IMR-90 (cell line): Measurements from ENCODE around the gene MADD. TPM values are rescaled to one million over a fixed set of nuclear protein-coding genes. Genes with fewer than 3 reads are reported as not detected.

Experiments used
- ATAC-seq: fragments of 200-7000 bp; cut with Tn5 transposase; 2 replicates; pipeline ENCODE4 v1.9.1; 2020; ENCODE audit warnings: low read depth, mild to moderate bottlenecking, moderate library complexity
- BruUV-seq: library from RNA; stranded (reverse); fragments of 400-500 nt; replicated peaks from 2 replicates; lab custom pipeline; 2021; lab: Mats Ljungman, UMichigan
- CTCF ChIA-PET: fragments of 300-600 bp; formaldehyde crosslinking; extraction: SDS; loops from one replicate; lab custom pipeline; 2021; ENCODE audit warnings: antibody characterized with exemption; lab: Yijun Ruan, JAX
- POLR2A ChIA-PET: fragments of 300-600 bp; sonication (Branson Sonifier 250); formaldehyde crosslinking; loops from one replicate; lab custom pipeline; 2022; ENCODE audit warnings: antibody characterized with exemption; ENCODE audit not compliant: unreplicated experiment; lab: Charles Lee
- DNase-seq: peaks from one replicate; pipeline ENCODE4 v3.0.0; 2013
- H2AFZ ChIP-seq: replicated peaks from 2 replicates; pipeline ENCODE3; 2013; ENCODE audit warnings: low read length, mild to moderate bottlenecking; ENCODE audit not compliant: poor library complexity
- H2AK5ac ChIP-seq: 2 replicates; pipeline ENCODE4 v1.6.1; 2013; ENCODE audit warnings: low read depth, low read length, inconsistent platforms
- H2AK9ac ChIP-seq: replicated peaks from 2 replicates; pipeline ENCODE3; 2013; ENCODE audit warnings: mild to moderate bottlenecking, low read depth, low read length, moderate library complexity; ENCODE audit not compliant: poor library complexity
- H2BK120ac ChIP-seq: 2 replicates; pipeline ENCODE4 v1.6.1; 2013; ENCODE audit warnings: low read depth, low read length, inconsistent platforms
- H2BK15ac ChIP-seq: 3 replicates; pipeline ENCODE4 v1.6.1; 2013; ENCODE audit warnings: low read depth, low read length, inconsistent platforms
- H2BK20ac ChIP-seq: 2 replicates; pipeline ENCODE4 v1.6.1; 2013; ENCODE audit warnings: low read depth, mild to moderate bottlenecking, inconsistent platforms, low read length, moderate library complexity
- H2BK5ac ChIP-seq: 2 replicates; pipeline ENCODE4 v1.6.1; 2013; ENCODE audit warnings: mild to moderate bottlenecking, low read depth, low read length, inconsistent platforms; ENCODE audit not compliant: poor library complexity, severe bottlenecking
- H3K14ac ChIP-seq: replicated peaks from 2 replicates; pipeline ENCODE4 v1.6.1; 2013; ENCODE audit warnings: low read depth, low read length, inconsistent platforms
- H3K18ac ChIP-seq: 2 replicates; pipeline ENCODE4 v1.6.1; 2013; ENCODE audit warnings: low read depth, low read length, control low read depth
- H3K23ac ChIP-seq: 2 replicates; pipeline ENCODE4 v1.6.1; 2013; ENCODE audit warnings: low read depth, low read length, inconsistent platforms
- H3K27ac ChIP-seq: 2 replicates; pipeline ENCODE4 v1.5.1; 2013; ENCODE audit warnings: mild to moderate bottlenecking, control low read depth, low read length; ENCODE audit not compliant: insufficient read depth
- H3K27me3 ChIP-seq: 2 replicates; pipeline ENCODE4 v1.6.1; 2013; ENCODE audit warnings: low read length; ENCODE audit not compliant: control insufficient read depth, insufficient read depth
- H3K36me3 ChIP-seq: 2 replicates; pipeline ENCODE4 v1.6.1; 2013; ENCODE audit warnings: low read length, mixed read lengths; ENCODE audit not compliant: control insufficient read depth, insufficient read depth
- H3K4ac ChIP-seq: 2 replicates; pipeline ENCODE4 v1.6.1; 2013; ENCODE audit warnings: low read depth, low read length, inconsistent platforms
- H3K4me1 ChIP-seq: 2 replicates; pipeline ENCODE4 v1.6.1; 2013; ENCODE audit warnings: low read length, mixed read lengths; ENCODE audit not compliant: control insufficient read depth, insufficient read depth
- H3K4me2 ChIP-seq: 2 replicates; pipeline ENCODE4 v1.6.1; 2013; ENCODE audit warnings: low read depth, mild to moderate bottlenecking, control low read depth, low read length, moderate library complexity
- H3K4me3 ChIP-seq: 2 replicates; pipeline ENCODE4 v1.5.1; 2013; ENCODE audit warnings: low read depth, mild to moderate bottlenecking, control low read depth, low read length, moderate library complexity; ENCODE audit not compliant: insufficient read depth
- H3K56ac ChIP-seq: 2 replicates; pipeline ENCODE4 v1.6.1; 2013; ENCODE audit warnings: low read length, inconsistent platforms; ENCODE audit not compliant: insufficient read depth; ENCODE audit errors: extremely low read depth
- H3K79me1 ChIP-seq, 2 experiments: 2 replicates each; pipeline ENCODE4 v1.6.1; 2013; ENCODE audit warnings: low read length in 2 of 2, inconsistent platforms in 1 of 2, low read depth in 1 of 2
- H3K9ac ChIP-seq: 2 replicates; pipeline ENCODE4 v1.6.1; 2013; ENCODE audit warnings: low read depth, low read length, control low read depth
- H3K9me1 ChIP-seq: 2 replicates; pipeline ENCODE4 v1.6.1; 2013; ENCODE audit warnings: low read length, inconsistent platforms; ENCODE audit not compliant: insufficient read depth
- H3K9me3 ChIP-seq: 2 replicates; pipeline ENCODE4 v1.6.1; 2013; ENCODE audit warnings: low read length; ENCODE audit not compliant: control insufficient read depth, insufficient read depth
- H4K20me1 ChIP-seq: 2 replicates; pipeline ENCODE4 v1.6.1; 2013; ENCODE audit warnings: low read length, inconsistent platforms; ENCODE audit not compliant: insufficient read depth
- H4K5ac ChIP-seq: 2 replicates; pipeline ENCODE4 v1.6.1; 2013; ENCODE audit warnings: mild to moderate bottlenecking, low read depth, low read length, control low read depth
- H4K8ac ChIP-seq, 2 experiments: 2 replicates each; pipeline ENCODE4 v1.6.1; 2013; ENCODE audit warnings: low read depth in 2 of 2, low read length in 2 of 2, control low read depth in 1 of 2, inconsistent platforms in 1 of 2
- H4K91ac ChIP-seq: 2 replicates; pipeline ENCODE4 v1.6.1; 2013; ENCODE audit warnings: low read depth, low read length, inconsistent platforms; ENCODE audit not compliant: insufficient read depth
- BHLHE40 ChIP-seq: fragments of 150-350 bp; IDR thresholded peaks from 2 replicates; pipeline ENCODE4 v1.6.1; 2016; ENCODE audit warnings: mild to moderate bottlenecking, low read depth, low read length
- CEBPB ChIP-seq: IDR thresholded peaks from 2 replicates; pipeline ENCODE4 v1.6.1; 2012; ENCODE audit warnings: low read depth, low read length, improper control_type of control experiment
- CHD1 ChIP-seq: IDR thresholded peaks from 2 replicates; pipeline ENCODE4 v1.6.1; 2012; ENCODE audit warnings: low read depth, low read length, improper control_type of control experiment
- FOS ChIP-seq: fragments of 150-350 bp; IDR thresholded peaks from 2 replicates; pipeline ENCODE4 v1.6.1; 2016; ENCODE audit warnings: low read depth, low read length
- MAFK ChIP-seq: IDR thresholded peaks from 2 replicates; pipeline ENCODE4 v1.6.1; 2012; ENCODE audit warnings: low read depth, low read length, improper control_type of control experiment
- MAZ ChIP-seq: IDR thresholded peaks from 2 replicates; pipeline ENCODE4 v1.6.1; 2012; ENCODE audit warnings: low read depth, mild to moderate bottlenecking, low read length, improper control_type of control experiment, moderate library complexity, borderline replicate concordance
- MXI1 ChIP-seq: IDR thresholded peaks from 2 replicates; pipeline ENCODE4 v1.6.1; 2012; ENCODE audit warnings: low read depth, mild to moderate bottlenecking, low read length, moderate library complexity, borderline replicate concordance
- NFE2L2 ChIP-seq: fragments of 150-350 bp; IDR thresholded peaks from 2 replicates; pipeline ENCODE4 v1.6.1; 2016; ENCODE audit warnings: low read depth, mild to moderate bottlenecking, low read length
- POLR2A ChIP-seq: IDR thresholded peaks from 2 replicates; pipeline ENCODE4 v1.6.1; 2012; ENCODE audit warnings: mild to moderate bottlenecking, low read depth, low read length
- RCOR1 ChIP-seq: IDR thresholded peaks from 2 replicates; pipeline ENCODE4 v1.6.1; 2012; ENCODE audit warnings: mild to moderate bottlenecking, low read length, improper control_type of control experiment; ENCODE audit not compliant: insufficient replicate concordance
- RFX5 ChIP-seq: IDR thresholded peaks from 2 replicates; pipeline ENCODE4 v1.8.0; 2012; ENCODE audit warnings: low read depth, mild to moderate bottlenecking, low read length, moderate library complexity
- SMC3 ChIP-seq: fragments of 150-350 bp; IDR thresholded peaks from 2 replicates; pipeline ENCODE4 v1.6.1; 2016; ENCODE audit warnings: low read depth, mild to moderate bottlenecking, antibody characterized with exemption, low read length, moderate library complexity
- WGBS, 2 experiments: methylation state at CpG; one replicate each; pipeline versions ENCODE4 v1.1.5 to v1.1.7; 2013; ENCODE audit warnings: missing lambda C conversion rate in 2 of 2; ENCODE audit not compliant: insufficient read length in 1 of 2; ENCODE audit errors: extremely low coverage in 2 of 2; 5-methylcytosine and 5-hydroxymethylcytosine counted together
- dilution Hi-C: fragments of 300-500 bp; cut with HindIII; formaldehyde crosslinking; loops from one replicate; pipeline ENCODE4 v1.14.3; 2018; ENCODE audit warnings: low sequenced_read_pairs; ENCODE audit not compliant: unreplicated experiment
- in situ Hi-C: fragments of 300-500 bp; cut with MboI; formaldehyde crosslinking; loops from 3 replicates; pipeline ENCODE4 v1.14.3; 2019; ENCODE audit warnings: low sequenced_read_pairs, inconsistent platforms, mixed read lengths
- intact Hi-C: fragments of 100-400 bp; cut with micrococcal nuclease; formaldehyde crosslinking; loops from 2 replicates; pipeline ENCODE4 v1.10.0; 2022
- polyA plus RNA-seq, 3 experiments: library from polyadenylated mRNA; depleted of rRNA; stranded (reverse); fragments of >200 nt; gene quantifications; 2 replicates each; pipeline ENCODE4 v1.2.3, GENCODE V29; 2012; ENCODE audit warnings: low replicate concordance in 1 of 3
- total RNA-seq: library from RNA; depleted of rRNA; stranded (reverse); fragments of >200 nt; gene quantifications from 2 replicates; pipeline ENCODE4 v1.2.3, GENCODE V29; 2012
- TF ChIP-seq, protein P1 (sequence below): fragments of 150-350 bp; IDR thresholded peaks from 2 replicates; pipeline ENCODE4 v1.6.1; 2017; ENCODE audit warnings: mild to moderate bottlenecking, antibody characterized with exemption, low read length, low read depth
- TF ChIP-seq, protein P2 (sequence below): conservative IDR thresholded peaks from 2 replicates; pipeline ENCODE4 v1.5.1; 2012; ENCODE audit warnings: mild to moderate bottlenecking, low read depth, low read length, improper control_type of control experiment
- TF ChIP-seq, protein P3 (sequence below): fragments of 150-350 bp; IDR thresholded peaks from 2 replicates; pipeline ENCODE4 v1.6.1; 2016; ENCODE audit warnings: low read depth, mild to moderate bottlenecking, low read length, moderate library complexity, borderline replicate concordance

Gene MADD
- total and polyA plus RNA-seq, 2 of the 4 experiments (the other 2 are of a cell fraction) = 13.3 to 16.4 TPM

DNA sequence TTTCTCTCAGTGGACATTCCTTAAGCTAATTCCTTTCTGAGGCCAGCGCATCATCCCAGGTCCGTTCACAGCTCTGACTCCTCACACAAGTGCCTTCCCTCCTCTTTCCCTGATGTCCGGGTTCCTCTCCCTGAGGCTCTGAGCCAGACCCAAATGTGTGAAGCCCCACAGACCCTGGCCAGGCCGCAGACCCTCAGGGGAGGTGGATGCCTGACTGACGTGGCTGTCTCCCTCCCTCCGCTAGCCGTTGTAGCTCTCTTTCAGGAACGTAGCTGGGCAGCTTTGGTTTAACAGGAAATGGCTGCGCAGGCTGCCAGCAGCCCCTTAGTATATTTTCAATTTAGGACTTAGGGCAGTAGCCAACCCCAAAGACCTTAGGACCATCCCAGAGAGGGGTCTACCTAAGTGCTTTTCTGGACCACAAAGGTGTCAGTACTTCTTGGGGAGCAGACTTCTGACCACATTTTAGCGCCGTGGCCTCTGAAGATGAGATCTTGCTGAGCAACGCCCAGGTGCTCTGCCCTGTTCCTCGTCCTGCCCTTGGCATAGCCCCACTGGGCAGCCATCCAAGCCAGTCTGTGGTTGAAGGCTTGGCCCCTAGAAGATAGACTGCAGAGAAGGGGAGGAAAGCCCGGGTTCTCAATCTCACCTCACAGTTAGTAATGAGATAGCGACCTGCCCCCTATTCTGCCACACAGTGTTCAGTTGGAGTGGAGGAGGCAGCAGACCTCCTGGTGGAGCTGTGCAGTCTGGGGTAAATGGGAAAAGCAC is 55.5 kb downstream of the MADD start:
- H3K27ac ChIP-seq = no peak overlapping the region
- no peak overlapping the region for H3K4ac ChIP-seq
- H3K36me3 ChIP-seq = peaks cover 48% of the 10 kb centered on the region
- in situ Hi-C loops = no loop called here
- H3K23ac ChIP-seq = no peak overlapping the region
- no peaks in the 10 kb centered on the region for H4K20me1 ChIP-seq
- H3K4me1 ChIP-seq = 0 out of 2 replicates have a peak, but pooled peaks cover 2% of the 10 kb centered on the region
- no peak overlapping the region for H3K9ac ChIP-seq
- H3K9me3 ChIP-seq = no peaks in the 10 kb centered on the region
- no peaks in the 10 kb centered on the region for H3K79me1 ChIP-seq
- no peaks in the 10 kb centered on the region for H3K27me3 ChIP-seq
- H3K14ac ChIP-seq = no peak overlapping the region
- no peak overlapping the region for H2BK120ac ChIP-seq
- no peak overlapping the region for H2AK9ac ChIP-seq
- no peak overlapping the region for H4K8ac ChIP-seq
- intact Hi-C loops = no loop called here
- no peak overlapping the region for H3K4me2 ChIP-seq
- WGBS, 2 experiments = 96% methylated on average over 4 of the region's 15 CpGs; no CpG with 5 or more reads in 1 of the 2 experiments
- no peak for ATAC-seq
- CTCF ChIA-PET = no interaction called here
- BruUV-seq = no TSS peak
- no peak overlapping the region for H2BK15ac ChIP-seq
- H4K91ac ChIP-seq = no peak overlapping the region
- H3K56ac ChIP-seq = no peak overlapping the region
- no peak overlapping the region for H2BK20ac ChIP-seq
- dilution Hi-C loops = no loop called here
- POLR2A ChIA-PET = no interaction called here
- H2AFZ ChIP-seq = no peak overlapping the region
- no peak overlapping the region for H2BK5ac ChIP-seq
- H2AK5ac ChIP-seq = no peak overlapping the region
- 0 out of 2 replicates have a peak, but pooled peaks cover 3% of the 10 kb centered on the region for H3K9me1 ChIP-seq
- H4K5ac ChIP-seq = no peak overlapping the region
- DNase-seq = no peak
- no peak overlapping the region for H3K18ac ChIP-seq
- no peak overlapping the region for H3K4me3 ChIP-seq
- TF ChIP-seq CEBPB = no peak
- TF ChIP-seq, protein P1, sequence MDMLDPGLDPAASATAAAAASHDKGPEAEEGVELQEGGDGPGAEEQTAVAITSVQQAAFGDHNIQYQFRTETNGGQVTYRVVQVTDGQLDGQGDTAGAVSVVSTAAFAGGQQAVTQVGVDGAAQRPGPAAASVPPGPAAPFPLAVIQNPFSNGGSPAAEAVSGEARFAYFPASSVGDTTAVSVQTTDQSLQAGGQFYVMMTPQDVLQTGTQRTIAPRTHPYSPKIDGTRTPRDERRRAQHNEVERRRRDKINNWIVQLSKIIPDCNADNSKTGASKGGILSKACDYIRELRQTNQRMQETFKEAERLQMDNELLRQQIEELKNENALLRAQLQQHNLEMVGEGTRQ = no peak
- no peak for TF ChIP-seq FOS
- TF ChIP-seq MAFK = no peak
- no peak for TF ChIP-seq SMC3
- no peak for TF ChIP-seq MXI1
- TF ChIP-seq POLR2A = no peak
- no peak for TF ChIP-seq NFE2L2
- no peak for TF ChIP-seq MAZ
- no peak for TF ChIP-seq CHD1
- TF ChIP-seq BHLHE40 = no peak
- TF ChIP-seq RFX5 = no peak
- TF ChIP-seq, protein P2, sequence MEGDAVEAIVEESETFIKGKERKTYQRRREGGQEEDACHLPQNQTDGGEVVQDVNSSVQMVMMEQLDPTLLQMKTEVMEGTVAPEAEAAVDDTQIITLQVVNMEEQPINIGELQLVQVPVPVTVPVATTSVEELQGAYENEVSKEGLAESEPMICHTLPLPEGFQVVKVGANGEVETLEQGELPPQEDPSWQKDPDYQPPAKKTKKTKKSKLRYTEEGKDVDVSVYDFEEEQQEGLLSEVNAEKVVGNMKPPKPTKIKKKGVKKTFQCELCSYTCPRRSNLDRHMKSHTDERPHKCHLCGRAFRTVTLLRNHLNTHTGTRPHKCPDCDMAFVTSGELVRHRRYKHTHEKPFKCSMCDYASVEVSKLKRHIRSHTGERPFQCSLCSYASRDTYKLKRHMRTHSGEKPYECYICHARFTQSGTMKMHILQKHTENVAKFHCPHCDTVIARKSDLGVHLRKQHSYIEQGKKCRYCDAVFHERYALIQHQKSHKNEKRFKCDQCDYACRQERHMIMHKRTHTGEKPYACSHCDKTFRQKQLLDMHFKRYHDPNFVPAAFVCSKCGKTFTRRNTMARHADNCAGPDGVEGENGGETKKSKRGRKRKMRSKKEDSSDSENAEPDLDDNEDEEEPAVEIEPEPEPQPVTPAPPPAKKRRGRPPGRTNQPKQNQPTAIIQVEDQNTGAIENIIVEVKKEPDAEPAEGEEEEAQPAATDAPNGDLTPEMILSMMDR = no peak
- no peak for TF ChIP-seq RCOR1
- TF ChIP-seq, protein P3, sequence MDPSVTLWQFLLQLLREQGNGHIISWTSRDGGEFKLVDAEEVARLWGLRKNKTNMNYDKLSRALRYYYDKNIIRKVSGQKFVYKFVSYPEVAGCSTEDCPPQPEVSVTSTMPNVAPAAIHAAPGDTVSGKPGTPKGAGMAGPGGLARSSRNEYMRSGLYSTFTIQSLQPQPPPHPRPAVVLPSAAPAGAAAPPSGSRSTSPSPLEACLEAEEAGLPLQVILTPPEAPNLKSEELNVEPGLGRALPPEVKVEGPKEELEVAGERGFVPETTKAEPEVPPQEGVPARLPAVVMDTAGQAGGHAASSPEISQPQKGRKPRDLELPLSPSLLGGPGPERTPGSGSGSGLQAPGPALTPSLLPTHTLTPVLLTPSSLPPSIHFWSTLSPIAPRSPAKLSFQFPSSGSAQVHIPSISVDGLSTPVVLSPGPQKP = no peak
